Neural cell (in vitro differentiated cells): ENCODE measurements around the gene PKNOX2.

ENCODE experiments used
- CTCF ChIP-seq: fragments of 450-650 bp; IDR thresholded peaks from 2 replicates; pipeline ENCODE4 v1.5.1; 2014; ENCODE audit warnings: antibody characterized with exemption, mild to moderate bottlenecking, moderate library complexity; ENCODE audit not compliant: poor library complexity, severe bottlenecking
- EP300 ChIP-seq: fragments of 450-650 bp; conservative IDR thresholded peaks from 2 replicates; pipeline ENCODE4 v1.6.1; 2014; ENCODE audit warnings: antibody characterized with exemption, mild to moderate bottlenecking, moderate library complexity; ENCODE audit not compliant: poor library complexity, severe bottlenecking
- EZH2 ChIP-seq: fragments of 200-600, 300-800 bp; shearing (Covaris generic), sonication (generic); IDR thresholded peaks from 2 replicates; pipeline ENCODE4 v1.6.1; 2014; ENCODE audit warnings: antibody characterized with exemption, low read length, borderline replicate concordance, mild to moderate bottlenecking; ENCODE audit not compliant: insufficient read depth, poor library complexity, severe bottlenecking
- MXI1 ChIP-seq: fragments of 450-650 bp; conservative IDR thresholded peaks from 2 replicates; pipeline ENCODE4 v1.6.1; 2014; ENCODE audit warnings: antibody characterized with exemption, mild to moderate bottlenecking; ENCODE audit not compliant: poor library complexity, severe bottlenecking
- POLR2AphosphoS5 ChIP-seq: IDR thresholded peaks from 2 replicates; pipeline ENCODE4 v1.6.1; 2012
- RAD21 ChIP-seq: fragments of 450-650 bp; conservative IDR thresholded peaks from 2 replicates; pipeline ENCODE4 v1.6.1; 2014; ENCODE audit warnings: antibody characterized with exemption, mild to moderate bottlenecking, moderate library complexity
- SMC3 ChIP-seq: fragments of 450-650 bp; conservative IDR thresholded peaks from 2 replicates; pipeline ENCODE4 v1.6.1; 2014; ENCODE audit warnings: antibody characterized with exemption, mild to moderate bottlenecking, moderate library complexity; ENCODE audit not compliant: poor library complexity
- TAF1 ChIP-seq: IDR thresholded peaks from 2 replicates; pipeline ENCODE4 v1.6.1; 2012; ENCODE audit warnings: low read depth
- TF ChIP-seq, protein P1 (sequence below): IDR thresholded peaks from 2 replicates; pipeline ENCODE4 v1.6.1; 2012; ENCODE audit warnings: borderline replicate concordance

DNA sequence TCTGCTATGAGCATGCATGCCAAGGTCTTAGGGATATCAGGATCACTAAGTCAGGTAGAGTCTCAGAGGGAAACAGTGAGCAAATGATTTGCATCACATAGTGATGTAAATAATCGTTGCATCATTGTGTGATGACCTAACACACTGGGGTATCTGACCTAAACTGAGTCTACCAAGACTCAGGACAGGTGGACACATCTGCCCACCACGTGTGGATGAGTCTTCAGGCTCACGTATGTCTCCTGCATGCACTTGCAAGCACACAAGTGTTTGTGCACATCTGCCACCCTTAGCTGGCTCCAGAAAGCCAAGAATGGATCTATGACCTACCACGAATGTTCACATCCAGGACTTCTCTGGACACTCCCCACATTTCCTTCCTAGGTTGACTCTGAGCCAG, 220.3 kb downstream of the PKNOX2 start:
- TF ChIP-seq, protein P1, sequence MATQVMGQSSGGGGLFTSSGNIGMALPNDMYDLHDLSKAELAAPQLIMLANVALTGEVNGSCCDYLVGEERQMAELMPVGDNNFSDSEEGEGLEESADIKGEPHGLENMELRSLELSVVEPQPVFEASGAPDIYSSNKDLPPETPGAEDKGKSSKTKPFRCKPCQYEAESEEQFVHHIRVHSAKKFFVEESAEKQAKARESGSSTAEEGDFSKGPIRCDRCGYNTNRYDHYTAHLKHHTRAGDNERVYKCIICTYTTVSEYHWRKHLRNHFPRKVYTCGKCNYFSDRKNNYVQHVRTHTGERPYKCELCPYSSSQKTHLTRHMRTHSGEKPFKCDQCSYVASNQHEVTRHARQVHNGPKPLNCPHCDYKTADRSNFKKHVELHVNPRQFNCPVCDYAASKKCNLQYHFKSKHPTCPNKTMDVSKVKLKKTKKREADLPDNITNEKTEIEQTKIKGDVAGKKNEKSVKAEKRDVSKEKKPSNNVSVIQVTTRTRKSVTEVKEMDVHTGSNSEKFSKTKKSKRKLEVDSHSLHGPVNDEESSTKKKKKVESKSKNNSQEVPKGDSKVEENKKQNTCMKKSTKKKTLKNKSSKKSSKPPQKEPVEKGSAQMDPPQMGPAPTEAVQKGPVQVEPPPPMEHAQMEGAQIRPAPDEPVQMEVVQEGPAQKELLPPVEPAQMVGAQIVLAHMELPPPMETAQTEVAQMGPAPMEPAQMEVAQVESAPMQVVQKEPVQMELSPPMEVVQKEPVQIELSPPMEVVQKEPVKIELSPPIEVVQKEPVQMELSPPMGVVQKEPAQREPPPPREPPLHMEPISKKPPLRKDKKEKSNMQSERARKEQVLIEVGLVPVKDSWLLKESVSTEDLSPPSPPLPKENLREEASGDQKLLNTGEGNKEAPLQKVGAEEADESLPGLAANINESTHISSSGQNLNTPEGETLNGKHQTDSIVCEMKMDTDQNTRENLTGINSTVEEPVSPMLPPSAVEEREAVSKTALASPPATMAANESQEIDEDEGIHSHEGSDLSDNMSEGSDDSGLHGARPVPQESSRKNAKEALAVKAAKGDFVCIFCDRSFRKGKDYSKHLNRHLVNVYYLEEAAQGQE, result no peak
- TF ChIP-seq CTCF, result no peak
- TF ChIP-seq EZH2, result no peak
- TF ChIP-seq POLR2AphosphoS5, result no peak
- TF ChIP-seq RAD21, result no peak
- no peak for TF ChIP-seq MXI1
- TF ChIP-seq SMC3, result no peak
- TF ChIP-seq TAF1, result no peak
- no peak for TF ChIP-seq EP300
